Right ventricle myocardium superior (tissue), 1 donor: ENCODE data around the gene RNASE7. TPM values are rescaled to one million over a fixed set of nuclear protein-coding genes. Genes with fewer than 3 reads are reported as not detected.
A peak's percentile ranks its signal among the peaks of the same experiment; 100 is the strongest.

Source experiments
- ATAC-seq: fragments of 200-7000 bp; cut with Tn5 transposase; one replicate; pipeline ENCODE4 v1.9.1; 2020; ENCODE audit warnings: mild to moderate bottlenecking; ENCODE audit not compliant: poor library complexity
- DNase-seq: peaks from one replicate; pipeline ENCODE4 v3.0.0-alpha.2; 2020
- intact Hi-C: fragments of 100-400 bp; cut with DNase I; formaldehyde crosslinking; loops from one replicate; pipeline ENCODE4 v1.11.2; 2022
- total RNA-seq: library from RNA; stranded (reverse); fragmentation: NEBNext Ultra II Directional; extraction: Animal tissue kit (Norgen Biotek cat#: 25700); gene quantifications from one replicate; pipeline ENCODE4 v1.2.1, GENCODE V29; 2021
- donor health status: DM: no; HTN: yes; CAD: no; lungs with severe emphysema.

Gene RNASE7
- total RNA-seq, 1 donor from 2014 or later, result not detected

DNA sequence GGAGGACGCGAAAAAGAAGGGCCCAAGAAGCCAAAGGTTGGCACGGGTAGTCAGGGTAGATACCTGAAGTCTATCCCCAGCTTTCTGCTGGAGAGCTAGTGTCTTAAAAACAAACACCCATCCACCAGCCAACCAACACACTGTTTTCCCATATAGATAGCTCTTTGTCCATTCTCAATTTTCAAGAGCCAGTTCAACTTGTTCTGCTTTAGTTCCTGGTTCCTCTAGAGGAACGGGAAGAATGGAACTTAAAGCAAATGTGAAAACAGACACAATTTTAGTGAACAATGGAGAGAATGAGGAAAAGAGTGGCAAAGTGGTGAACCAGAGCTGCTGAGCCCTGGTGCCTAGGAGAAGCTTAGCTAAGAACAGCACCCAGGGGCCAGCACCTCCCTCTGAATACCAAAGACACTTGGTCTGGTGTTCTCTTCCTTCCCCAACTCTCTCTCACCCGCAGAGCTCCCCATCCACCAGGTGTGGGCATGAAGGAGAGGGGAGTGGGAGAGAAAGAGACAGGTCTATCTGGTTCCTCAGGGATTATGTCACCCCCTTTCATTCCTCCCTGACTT, 21.1 kb upstream of the RNASE7 start:
- no peak for ATAC-seq
- intact Hi-C loops, result no loop called here
- DNase-seq, result no peak

DNA sequence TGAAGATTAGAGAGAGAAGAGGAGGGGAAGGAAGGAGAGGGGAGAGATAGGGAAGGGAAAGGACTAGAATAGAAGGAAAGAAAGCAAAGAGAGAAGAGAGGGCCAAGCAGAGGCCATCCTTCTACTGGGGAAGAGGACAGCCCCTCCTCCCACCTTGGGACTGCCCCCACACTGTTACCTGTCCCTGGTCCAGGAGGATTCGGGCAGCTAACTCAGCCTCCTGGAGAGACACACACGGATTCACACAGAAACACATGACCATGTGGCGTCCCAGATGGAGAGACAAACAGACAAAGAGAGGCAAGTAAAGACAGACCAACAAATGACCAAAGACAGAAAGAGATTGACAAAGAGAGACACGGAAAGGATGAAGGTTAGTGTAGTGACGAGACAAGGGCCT, 19.5 kb upstream of the RNASE7 start:
- intact Hi-C loops, result no loop called here
- ATAC-seq, result no peak
- DNase-seq, result no peak

DNA sequence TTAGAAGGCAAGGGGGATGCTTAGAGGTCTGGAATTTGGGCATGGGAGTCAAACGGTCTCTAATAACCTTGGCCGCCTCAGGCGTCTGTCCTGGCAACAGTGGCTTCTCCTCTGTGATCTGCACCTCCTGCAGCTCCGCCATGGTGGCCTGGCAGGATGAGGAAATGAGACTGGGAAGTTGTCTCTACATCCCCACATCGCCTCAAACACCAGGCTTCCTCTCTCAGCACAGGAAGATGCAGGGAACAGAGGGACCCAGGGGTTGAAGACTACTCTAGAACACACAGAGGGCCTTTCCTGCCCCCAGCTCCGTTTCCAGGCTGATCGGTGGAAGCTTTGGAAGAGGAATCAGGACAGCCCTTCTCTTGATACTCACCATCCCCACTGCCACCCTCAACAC, 19.0 kb upstream of the RNASE7 start:
- DNase-seq (peak; percentile 56), ATAC-seq (no peak)
- intact Hi-C loops, result no loop called here

DNA sequence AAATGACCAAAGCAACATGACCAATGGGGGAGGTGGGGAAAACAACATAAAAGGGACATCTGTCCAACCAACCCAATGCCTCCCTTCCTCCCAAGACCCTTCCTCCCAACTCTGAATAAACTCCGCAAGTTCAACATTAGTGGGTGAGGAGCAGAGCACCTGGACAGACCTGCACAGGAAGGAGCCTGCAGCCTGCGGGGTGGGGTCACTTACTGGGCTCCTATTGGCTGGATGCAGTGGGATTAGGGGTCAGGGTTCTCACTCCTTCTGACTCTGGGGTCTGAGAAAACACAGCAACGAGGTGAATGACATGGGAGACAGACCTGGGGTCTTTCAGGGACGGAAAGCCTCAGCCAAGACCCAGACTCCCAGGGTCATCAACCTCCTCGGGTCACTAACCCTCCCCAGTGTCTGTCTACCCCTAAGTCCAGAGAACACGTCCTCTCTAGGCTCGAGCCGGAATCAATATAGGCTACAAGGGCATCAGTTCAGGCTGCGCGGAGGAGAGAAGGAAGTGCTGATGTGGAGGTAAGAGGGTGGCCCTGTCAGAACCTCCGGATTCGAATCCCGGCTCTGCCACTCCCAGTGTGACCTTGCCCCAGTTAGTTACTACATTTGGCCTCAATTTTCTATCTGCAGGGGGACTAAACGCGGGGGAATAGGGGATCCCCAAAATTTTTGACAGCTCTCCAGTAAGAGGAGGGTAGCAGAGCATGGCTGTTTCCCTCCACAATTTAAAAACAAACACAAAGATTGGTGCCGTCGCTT, 18.2 kb upstream of the RNASE7 start:
- ATAC-seq, result peak; percentile 28
- DNase-seq, result peak; percentile 44
- intact Hi-C loops, result no loop called here

DNA sequence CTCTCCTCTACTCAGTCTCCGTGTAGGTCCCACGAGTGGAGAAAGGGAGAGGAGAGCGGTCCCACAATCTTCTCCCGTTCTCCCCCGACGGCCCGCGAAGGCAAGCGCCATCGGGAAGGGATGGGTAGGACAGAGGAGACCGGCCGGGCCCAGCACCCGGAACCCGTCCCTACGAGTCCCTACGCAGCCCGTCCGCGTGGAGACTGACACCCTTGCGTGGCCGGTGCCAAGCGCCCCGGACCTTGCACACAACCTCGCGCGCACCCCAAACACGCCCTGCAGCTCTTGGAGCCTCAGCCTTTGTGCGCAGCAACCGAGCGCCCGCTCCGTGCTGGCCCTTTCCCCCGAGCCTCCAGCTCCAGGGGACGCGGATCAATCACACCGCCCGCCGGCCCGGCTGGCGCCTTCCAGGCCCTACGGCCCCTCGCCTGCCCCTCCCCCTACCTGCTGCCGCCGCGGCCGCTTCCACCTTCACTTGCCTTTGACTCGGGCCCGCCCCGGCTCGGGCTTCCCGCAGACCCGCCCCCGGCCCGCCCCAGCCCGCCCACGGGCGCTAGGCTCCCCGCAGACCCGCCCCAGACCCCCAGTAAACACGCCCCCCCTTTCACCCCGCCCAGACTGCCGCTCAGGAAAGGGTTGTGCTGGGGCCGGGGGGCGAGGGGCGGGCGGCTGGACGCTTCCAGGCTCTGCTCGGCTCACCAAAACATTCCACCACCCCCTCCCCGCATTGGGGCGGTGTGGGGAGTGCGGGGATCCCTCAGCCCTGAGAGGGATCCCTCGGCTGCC, 17.4 kb upstream of the RNASE7 start, which contains the start of gene NDRG2:
TSS of gene NDRG2 (minus strand) at position 477 of the 786 bp plus-strand sequence. CDS start 1,746 bp downstream, outside the sequence.
- peak; percentile 88 for ATAC-seq
- peak; percentile 92 for DNase-seq
- intact Hi-C loops, result no loop called here

DNA sequence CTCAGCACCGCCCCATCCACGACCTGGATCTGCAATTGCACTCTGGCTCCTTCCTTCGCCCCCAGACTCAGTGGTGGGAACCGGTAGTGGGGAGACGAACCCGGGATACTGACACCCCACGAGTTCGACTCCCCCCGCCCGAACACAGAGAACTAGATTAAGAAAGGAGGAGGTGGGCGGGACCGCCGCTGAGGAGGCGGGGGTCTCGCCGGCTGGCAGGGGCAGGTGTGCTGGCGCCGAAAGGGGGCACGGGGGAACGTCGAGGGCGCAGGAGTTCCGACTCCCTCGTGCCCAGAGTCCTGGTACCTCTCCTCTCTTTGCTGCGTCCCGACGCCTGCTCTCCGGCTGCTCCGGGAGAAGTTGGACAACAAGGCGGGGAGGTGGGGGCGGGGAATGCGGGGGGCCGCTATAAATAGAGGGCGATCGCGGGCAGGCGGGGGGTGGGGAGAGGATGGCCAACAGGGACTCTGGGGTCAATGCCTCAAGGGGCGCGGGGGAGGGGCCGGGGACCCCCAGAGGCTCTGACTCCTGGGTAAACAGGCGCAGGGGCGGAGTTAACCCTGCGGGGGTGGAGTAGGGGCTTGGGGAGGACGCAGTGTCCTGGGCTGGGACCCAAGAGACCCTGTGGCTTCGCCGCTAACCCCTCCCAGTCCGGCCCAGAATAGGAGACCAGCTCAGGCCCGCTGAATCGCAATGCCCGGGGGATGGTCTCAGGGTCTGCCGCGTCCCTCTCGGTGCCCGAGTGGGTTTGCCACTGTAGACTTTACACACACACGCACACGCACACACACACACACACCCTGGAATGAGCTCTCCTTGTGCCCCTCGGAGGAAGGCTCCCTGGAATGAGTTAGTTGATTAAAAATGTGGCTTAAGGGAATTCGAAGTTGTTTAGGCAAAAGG, 16.5 kb upstream of the RNASE7 start:
- intact Hi-C loops, result no loop called here
- ATAC-seq (peak; percentile 73), DNase-seq (peak; percentile 91)

DNA sequence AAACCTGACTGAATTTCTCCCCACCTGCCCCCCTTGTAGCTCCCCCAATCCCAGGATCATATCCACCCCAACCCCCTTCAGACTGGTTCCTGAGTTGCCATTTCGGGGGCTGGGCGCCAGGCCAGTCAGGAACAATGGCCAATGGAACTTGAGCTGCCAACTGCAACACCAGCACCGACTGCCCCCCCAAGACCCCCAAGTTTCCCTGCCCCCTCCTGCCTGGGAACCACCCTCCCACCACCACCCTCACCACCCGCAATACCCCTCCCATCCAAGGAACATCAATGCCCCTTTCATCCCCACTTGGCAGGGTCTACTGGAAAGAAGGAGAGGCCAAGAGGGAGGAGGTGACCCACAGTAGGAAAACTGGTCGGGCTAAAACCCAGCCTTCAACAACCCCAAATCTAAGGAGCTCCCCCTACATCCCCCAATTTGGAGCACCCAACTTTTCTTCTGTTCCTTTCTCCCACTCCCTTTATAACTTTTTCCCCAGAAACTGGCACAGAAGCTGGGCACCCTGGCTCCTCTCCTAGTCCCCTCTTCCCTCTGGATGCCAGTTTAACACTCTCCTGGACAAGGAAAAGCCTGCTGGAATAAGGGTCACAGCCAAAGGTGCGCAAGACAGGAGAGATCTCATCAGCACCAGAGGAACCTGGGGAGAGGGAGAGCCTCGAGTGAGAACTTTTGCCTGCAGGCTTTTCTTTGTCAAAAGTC, 15.7 kb upstream of the RNASE7 start:
- ATAC-seq, result no peak
- intact Hi-C loops, result no loop called here
- DNase-seq, result no peak

DNA sequence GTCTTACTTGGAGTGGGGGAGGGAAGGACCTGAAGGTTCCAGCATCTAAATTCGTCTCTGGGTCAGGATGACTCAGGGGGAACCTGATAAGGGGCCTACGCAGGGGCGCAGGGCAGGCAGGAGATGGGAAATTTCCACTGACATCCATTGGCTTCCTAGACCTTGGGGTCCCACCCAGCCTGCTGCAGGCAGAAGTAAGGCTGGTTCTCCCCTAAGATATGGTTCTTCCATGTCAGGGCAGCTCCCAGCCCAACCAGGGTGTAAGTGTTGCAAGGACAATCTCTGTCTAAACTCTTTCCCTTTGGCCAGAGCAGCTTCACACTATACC, 15.2 kb upstream of the RNASE7 start:
- ATAC-seq, result no peak
- no peak for DNase-seq

DNA sequence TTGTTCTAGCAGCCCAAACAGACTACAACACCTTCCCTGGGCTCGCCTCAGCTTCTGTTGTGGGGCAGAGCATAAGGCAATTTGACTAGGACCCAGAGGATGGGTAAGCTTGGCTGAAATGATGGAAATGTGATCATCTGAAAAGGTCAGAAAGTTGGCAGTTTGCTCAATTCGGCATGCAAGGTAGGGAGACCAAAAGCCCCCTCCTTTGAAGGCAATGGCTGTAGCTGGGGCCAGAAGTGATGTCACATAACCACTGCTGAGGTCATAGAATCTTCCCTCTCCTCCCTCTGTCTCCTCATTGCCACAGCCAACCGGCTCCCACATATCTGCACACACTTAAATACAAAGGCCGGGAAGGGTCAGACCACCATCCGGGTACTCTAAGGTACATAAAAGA, 12.2 kb upstream of the RNASE7 start, which contains the start of gene TPPP2:
TSS of gene TPPP2 (plus strand) at position 301 of the 400 bp plus-strand sequence. CDS start 365 bp downstream, outside the sequence.
- no peak for DNase-seq
- intact Hi-C loops, result no loop called here
- no peak for ATAC-seq

More for the DNA sequence above, 15.2 kb upstream of the RNASE7 start:
- intact Hi-C loops, result no loop called here

DNA sequence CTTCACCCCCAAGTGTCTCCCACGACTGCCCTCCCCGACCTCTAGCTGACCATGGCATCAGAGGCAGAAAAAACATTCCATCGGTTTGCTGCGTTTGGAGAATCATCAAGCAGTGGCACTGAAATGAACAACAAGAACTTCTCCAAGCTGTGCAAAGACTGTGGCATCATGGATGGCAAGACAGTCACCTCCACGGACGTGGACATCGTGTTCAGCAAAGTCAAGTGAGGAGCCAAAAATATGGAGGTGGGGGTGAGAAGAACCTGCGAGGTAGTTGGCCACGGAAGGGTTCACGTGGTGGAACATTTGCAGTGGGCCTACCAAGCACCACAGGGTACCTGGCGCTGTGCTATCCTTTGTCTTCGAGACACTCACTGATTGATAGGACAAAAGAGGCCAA, 11.6 kb upstream of the RNASE7 start:
- ATAC-seq (no peak), DNase-seq (no peak)
- intact Hi-C loops, result no loop called here

DNA sequence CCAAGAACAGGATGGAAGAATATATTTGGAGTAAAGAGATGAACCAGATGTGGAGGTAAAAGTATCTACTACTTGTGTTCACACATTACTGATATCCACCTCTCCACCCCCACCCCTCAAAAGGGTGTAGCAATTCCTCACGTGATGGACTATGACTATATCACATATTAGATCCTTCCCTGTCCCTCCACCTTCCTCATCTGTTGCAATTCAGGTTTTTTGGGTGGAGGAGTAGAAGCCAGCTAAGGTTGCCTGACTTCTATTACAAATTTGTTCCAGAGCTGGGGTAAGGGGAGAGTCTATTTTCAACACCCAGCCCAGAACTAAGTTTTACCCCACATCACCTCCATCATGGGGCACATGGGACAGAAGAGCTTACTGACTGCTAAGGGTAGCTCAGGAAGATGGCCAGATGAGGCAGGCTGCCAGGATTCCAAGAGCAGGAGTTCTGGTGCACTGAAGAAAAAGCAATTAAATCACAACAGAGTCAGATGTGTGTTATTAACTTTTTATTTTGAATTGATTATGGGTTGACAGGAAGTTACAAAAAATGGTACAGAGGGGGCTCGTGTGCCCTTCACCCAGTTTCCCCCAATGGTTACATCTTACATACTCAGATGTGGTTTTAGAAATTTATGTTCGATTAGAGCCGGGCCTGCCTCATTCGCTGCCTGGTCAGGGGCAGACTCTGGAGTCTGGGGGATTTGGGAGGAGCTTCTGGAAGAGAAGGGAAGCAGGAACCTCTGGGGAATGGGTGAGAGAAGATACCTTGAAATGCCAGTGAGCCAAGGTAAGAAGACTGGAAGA, 9.6 kb upstream of the RNASE7 start:
- intact Hi-C loops, result no loop called here
- ATAC-seq (no peak), DNase-seq (no peak)

DNA sequence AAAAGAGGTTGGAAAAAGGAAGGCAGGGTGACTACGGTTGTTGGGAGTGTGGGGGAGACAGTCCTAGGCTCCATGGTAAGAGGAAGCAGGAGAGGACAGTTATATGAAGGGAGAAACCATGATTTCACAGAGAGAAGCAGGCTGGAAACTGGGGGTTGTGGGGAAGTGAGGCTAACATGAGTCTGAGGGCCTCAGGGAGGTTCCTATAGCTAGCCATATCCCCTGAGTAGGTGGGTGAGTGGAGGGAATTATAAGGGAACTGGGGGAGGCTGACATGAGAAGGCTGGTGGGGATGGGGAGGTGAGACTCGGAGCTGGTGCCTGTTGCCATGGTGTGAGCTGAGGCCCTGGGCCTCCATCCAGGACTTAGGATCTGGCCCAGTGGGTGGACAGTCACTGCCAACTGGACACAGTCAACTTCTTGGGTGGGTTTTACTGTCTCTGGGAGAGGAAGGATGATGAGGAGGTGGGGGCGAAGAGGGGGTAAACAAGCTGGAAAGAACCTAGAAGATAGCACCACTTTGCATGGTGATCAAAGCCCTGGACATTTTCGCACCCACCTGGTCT, 8.9 kb upstream of the RNASE7 start:
- DNase-seq (no peak), ATAC-seq (no peak)
- intact Hi-C loops, result no loop called here

DNA sequence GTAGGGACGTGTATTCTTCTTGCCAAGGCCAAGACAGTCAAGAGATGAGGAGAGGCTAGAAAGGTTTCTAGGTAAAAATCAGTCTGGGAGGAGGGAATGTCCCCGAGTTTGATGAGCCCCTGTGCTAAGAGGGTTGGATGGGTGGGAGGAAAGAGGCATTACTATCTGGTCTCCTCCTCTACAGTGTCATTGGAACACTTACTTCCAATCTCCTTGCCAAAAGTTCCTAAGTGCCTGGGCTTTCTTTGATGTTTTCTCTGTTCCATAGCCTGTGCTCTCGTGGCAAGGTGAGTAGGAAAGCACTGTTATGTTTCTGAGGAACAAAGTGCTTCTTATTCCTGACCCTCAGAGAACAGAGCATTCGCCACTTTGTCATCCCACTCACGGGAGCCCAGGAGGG, 7.5 kb upstream of the RNASE7 start, which contains the start of gene RNASE13:
TSS of gene RNASE13 (minus strand) at position 101 of the 400 bp plus-strand sequence. CDS start 519 bp downstream, outside the sequence.
- ATAC-seq, result no peak
- no peak for DNase-seq
- intact Hi-C loops, result no loop called here

DNA sequence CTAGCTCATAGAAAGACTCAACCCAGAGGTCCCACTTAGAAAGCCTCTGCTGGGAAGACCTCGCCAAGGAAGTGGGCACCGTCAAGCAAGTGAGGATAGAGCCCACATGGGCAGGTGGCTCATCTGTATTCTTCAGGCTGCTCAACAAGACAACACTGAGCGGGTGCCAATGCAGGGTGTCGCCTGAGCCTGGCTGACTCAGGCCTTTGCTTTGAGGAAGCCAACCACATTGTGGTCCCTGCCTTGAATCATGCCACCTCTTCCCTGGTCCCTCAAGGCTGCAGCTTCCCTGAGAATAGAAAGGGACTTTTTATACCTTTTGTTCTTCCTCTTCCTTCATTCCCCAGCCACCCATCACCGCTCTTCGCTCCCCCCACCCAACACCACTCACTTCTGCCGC, 5.4 kb upstream of the RNASE7 start:
- DNase-seq (no peak), ATAC-seq (no peak)
- intact Hi-C loops, result no loop called here

DNA sequence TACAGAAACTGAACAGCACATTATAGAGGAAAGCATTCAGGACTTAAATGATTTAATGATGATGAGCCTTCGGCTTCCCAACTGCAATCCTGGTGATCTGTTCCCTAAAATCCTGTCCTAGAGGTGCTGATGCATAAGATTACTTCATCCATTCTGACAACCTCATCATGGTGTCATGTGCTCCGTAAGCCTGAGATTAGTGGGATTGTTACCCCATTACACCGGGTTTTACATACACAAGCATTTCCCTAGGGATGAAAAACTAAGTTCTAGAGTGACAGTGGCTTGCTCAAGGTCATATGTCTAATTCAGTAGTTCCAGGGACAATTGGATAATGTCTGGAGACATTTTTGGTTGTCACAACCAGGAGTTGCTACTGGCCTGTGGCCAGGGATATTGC, 5.0 kb upstream of the RNASE7 start:
- DNase-seq (no peak), ATAC-seq (no peak)
- intact Hi-C loops, result no loop called here

DNA sequence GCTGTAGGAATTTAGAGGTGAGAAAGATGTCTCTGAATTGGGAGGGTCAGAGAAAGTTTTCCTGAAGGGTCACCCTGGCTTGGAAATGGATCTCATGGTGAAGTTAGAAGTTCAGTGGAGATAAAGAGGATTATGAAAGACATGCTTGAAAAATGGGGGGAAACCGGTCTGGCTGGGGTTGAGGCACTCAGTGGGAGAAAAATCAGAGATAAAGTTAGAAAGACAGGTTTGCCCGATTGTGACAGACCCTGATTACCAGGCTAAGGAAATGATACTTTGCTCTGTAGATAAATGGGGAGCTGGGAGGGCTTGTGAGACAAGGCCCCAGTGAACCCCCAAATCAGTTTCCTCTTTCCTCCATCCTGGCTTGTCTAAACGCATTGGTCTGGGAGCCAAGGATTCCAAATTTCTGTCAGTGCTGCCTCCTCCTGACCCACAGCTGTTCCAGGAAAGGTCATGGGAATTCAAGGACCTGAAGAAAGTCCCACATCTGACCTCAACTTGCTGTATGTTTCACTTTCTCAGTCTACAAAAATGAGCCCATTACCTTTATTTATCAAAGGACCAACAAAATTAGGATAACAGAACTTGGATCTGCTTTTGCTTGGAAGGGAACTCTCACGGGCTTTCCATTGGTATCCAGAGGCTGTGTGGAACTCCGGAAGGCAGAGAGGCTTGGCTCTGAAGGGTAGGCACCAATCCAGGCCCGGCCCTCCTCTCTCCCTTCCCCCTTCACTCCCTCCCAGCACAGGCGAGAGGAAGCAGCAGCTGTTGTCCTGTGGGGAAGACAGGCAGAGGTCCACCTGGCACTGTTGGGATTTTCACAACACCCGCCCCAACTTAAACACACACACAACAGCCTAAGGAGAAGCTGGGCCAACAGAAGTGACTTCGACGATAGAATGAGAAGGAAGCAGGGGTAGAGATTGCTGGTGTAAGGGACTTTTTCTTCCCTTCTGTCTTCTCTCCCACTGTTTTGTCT, 3.4 kb upstream of the RNASE7 start:
- ATAC-seq, result peak; percentile 93
- peak; percentile 90 for DNase-seq
- intact Hi-C loops, result loop anchor here (2.0 kb wide), 1 partner anchor 24 kb away; no protein-coding TSS in a partner anchor
